IMR-90 (cell line): Measurements from ENCODE around the gene ITIH5. TPM values are rescaled to one million over a fixed set of nuclear protein-coding genes. Genes with fewer than 3 reads are reported as not detected.

Experiments
- ATAC-seq: fragments of 200-7000 bp; cut with Tn5 transposase; 2 replicates; pipeline ENCODE4 v1.9.1; 2020; ENCODE audit warnings: low read depth, mild to moderate bottlenecking, moderate library complexity
- BruUV-seq: library from RNA; stranded (reverse); fragments of 400-500 nt; replicated peaks from 2 replicates; lab custom pipeline; 2021; lab: Mats Ljungman, UMichigan
- CTCF ChIA-PET: fragments of 300-600 bp; formaldehyde crosslinking; extraction: SDS; loops from one replicate; lab custom pipeline; 2021; ENCODE audit warnings: antibody characterized with exemption; lab: Yijun Ruan, JAX
- POLR2A ChIA-PET: fragments of 300-600 bp; sonication (Branson Sonifier 250); formaldehyde crosslinking; loops from one replicate; lab custom pipeline; 2022; ENCODE audit warnings: antibody characterized with exemption; ENCODE audit not compliant: unreplicated experiment; lab: Charles Lee
- DNase-seq: peaks from one replicate; pipeline ENCODE4 v3.0.0; 2013
- H2AFZ ChIP-seq: replicated peaks from 2 replicates; pipeline ENCODE3; 2013; ENCODE audit warnings: low read length, mild to moderate bottlenecking; ENCODE audit not compliant: poor library complexity
- H2AK5ac ChIP-seq: 2 replicates; pipeline ENCODE4 v1.6.1; 2013; ENCODE audit warnings: low read depth, low read length, inconsistent platforms
- H2AK9ac ChIP-seq: replicated peaks from 2 replicates; pipeline ENCODE3; 2013; ENCODE audit warnings: mild to moderate bottlenecking, low read depth, low read length, moderate library complexity; ENCODE audit not compliant: poor library complexity
- H2BK120ac ChIP-seq: 2 replicates; pipeline ENCODE4 v1.6.1; 2013; ENCODE audit warnings: low read depth, low read length, inconsistent platforms
- H2BK15ac ChIP-seq: 3 replicates; pipeline ENCODE4 v1.6.1; 2013; ENCODE audit warnings: low read depth, low read length, inconsistent platforms
- H2BK20ac ChIP-seq: 2 replicates; pipeline ENCODE4 v1.6.1; 2013; ENCODE audit warnings: low read depth, mild to moderate bottlenecking, inconsistent platforms, low read length, moderate library complexity
- H2BK5ac ChIP-seq: 2 replicates; pipeline ENCODE4 v1.6.1; 2013; ENCODE audit warnings: mild to moderate bottlenecking, low read depth, low read length, inconsistent platforms; ENCODE audit not compliant: poor library complexity, severe bottlenecking
- H3K14ac ChIP-seq: replicated peaks from 2 replicates; pipeline ENCODE4 v1.6.1; 2013; ENCODE audit warnings: low read depth, low read length, inconsistent platforms
- H3K18ac ChIP-seq: 2 replicates; pipeline ENCODE4 v1.6.1; 2013; ENCODE audit warnings: low read depth, low read length, control low read depth
- H3K23ac ChIP-seq: 2 replicates; pipeline ENCODE4 v1.6.1; 2013; ENCODE audit warnings: low read depth, low read length, inconsistent platforms
- H3K27ac ChIP-seq: 2 replicates; pipeline ENCODE4 v1.5.1; 2013; ENCODE audit warnings: mild to moderate bottlenecking, control low read depth, low read length; ENCODE audit not compliant: insufficient read depth
- H3K27me3 ChIP-seq: 2 replicates; pipeline ENCODE4 v1.6.1; 2013; ENCODE audit warnings: low read length; ENCODE audit not compliant: control insufficient read depth, insufficient read depth
- H3K36me3 ChIP-seq: 2 replicates; pipeline ENCODE4 v1.6.1; 2013; ENCODE audit warnings: low read length, mixed read lengths; ENCODE audit not compliant: control insufficient read depth, insufficient read depth
- H3K4ac ChIP-seq: 2 replicates; pipeline ENCODE4 v1.6.1; 2013; ENCODE audit warnings: low read depth, low read length, inconsistent platforms
- H3K4me1 ChIP-seq: 2 replicates; pipeline ENCODE4 v1.6.1; 2013; ENCODE audit warnings: low read length, mixed read lengths; ENCODE audit not compliant: control insufficient read depth, insufficient read depth
- H3K4me2 ChIP-seq: 2 replicates; pipeline ENCODE4 v1.6.1; 2013; ENCODE audit warnings: low read depth, mild to moderate bottlenecking, control low read depth, low read length, moderate library complexity
- H3K4me3 ChIP-seq: 2 replicates; pipeline ENCODE4 v1.5.1; 2013; ENCODE audit warnings: low read depth, mild to moderate bottlenecking, control low read depth, low read length, moderate library complexity; ENCODE audit not compliant: insufficient read depth
- H3K56ac ChIP-seq: 2 replicates; pipeline ENCODE4 v1.6.1; 2013; ENCODE audit warnings: low read length, inconsistent platforms; ENCODE audit not compliant: insufficient read depth; ENCODE audit errors: extremely low read depth
- H3K79me1 ChIP-seq, 2 experiments: 2 replicates each; pipeline ENCODE4 v1.6.1; 2013; ENCODE audit warnings: low read length in 2 of 2, inconsistent platforms in 1 of 2, low read depth in 1 of 2
- H3K9ac ChIP-seq: 2 replicates; pipeline ENCODE4 v1.6.1; 2013; ENCODE audit warnings: low read depth, low read length, control low read depth
- H3K9me1 ChIP-seq: 2 replicates; pipeline ENCODE4 v1.6.1; 2013; ENCODE audit warnings: low read length, inconsistent platforms; ENCODE audit not compliant: insufficient read depth
- H3K9me3 ChIP-seq: 2 replicates; pipeline ENCODE4 v1.6.1; 2013; ENCODE audit warnings: low read length; ENCODE audit not compliant: control insufficient read depth, insufficient read depth
- H4K20me1 ChIP-seq: 2 replicates; pipeline ENCODE4 v1.6.1; 2013; ENCODE audit warnings: low read length, inconsistent platforms; ENCODE audit not compliant: insufficient read depth
- H4K5ac ChIP-seq: 2 replicates; pipeline ENCODE4 v1.6.1; 2013; ENCODE audit warnings: mild to moderate bottlenecking, low read depth, low read length, control low read depth
- H4K8ac ChIP-seq, 2 experiments: 2 replicates each; pipeline ENCODE4 v1.6.1; 2013; ENCODE audit warnings: low read depth in 2 of 2, low read length in 2 of 2, control low read depth in 1 of 2, inconsistent platforms in 1 of 2
- H4K91ac ChIP-seq: 2 replicates; pipeline ENCODE4 v1.6.1; 2013; ENCODE audit warnings: low read depth, low read length, inconsistent platforms; ENCODE audit not compliant: insufficient read depth
- MXI1 ChIP-seq: IDR thresholded peaks from 2 replicates; pipeline ENCODE4 v1.6.1; 2012; ENCODE audit warnings: low read depth, mild to moderate bottlenecking, low read length, moderate library complexity, borderline replicate concordance
- RCOR1 ChIP-seq: IDR thresholded peaks from 2 replicates; pipeline ENCODE4 v1.6.1; 2012; ENCODE audit warnings: mild to moderate bottlenecking, low read length, improper control_type of control experiment; ENCODE audit not compliant: insufficient replicate concordance
- RFX5 ChIP-seq: IDR thresholded peaks from 2 replicates; pipeline ENCODE4 v1.8.0; 2012; ENCODE audit warnings: low read depth, mild to moderate bottlenecking, low read length, moderate library complexity
- WGBS, 2 experiments: methylation state at CpG; one replicate each; pipeline versions ENCODE4 v1.1.5 to v1.1.7; 2013; ENCODE audit warnings: missing lambda C conversion rate in 2 of 2; ENCODE audit not compliant: insufficient read length in 1 of 2; ENCODE audit errors: extremely low coverage in 2 of 2; 5-methylcytosine and 5-hydroxymethylcytosine counted together
- dilution Hi-C: fragments of 300-500 bp; cut with HindIII; formaldehyde crosslinking; loops from one replicate; pipeline ENCODE4 v1.14.3; 2018; ENCODE audit warnings: low sequenced_read_pairs; ENCODE audit not compliant: unreplicated experiment
- in situ Hi-C: fragments of 300-500 bp; cut with MboI; formaldehyde crosslinking; loops from 3 replicates; pipeline ENCODE4 v1.14.3; 2019; ENCODE audit warnings: low sequenced_read_pairs, inconsistent platforms, mixed read lengths
- intact Hi-C: fragments of 100-400 bp; cut with micrococcal nuclease; formaldehyde crosslinking; loops from 2 replicates; pipeline ENCODE4 v1.10.0; 2022
- polyA plus RNA-seq, 3 experiments: library from polyadenylated mRNA; depleted of rRNA; stranded (reverse); fragments of >200 nt; gene quantifications; 2 replicates each; pipeline ENCODE4 v1.2.3, GENCODE V29; 2012; ENCODE audit warnings: low replicate concordance in 1 of 3
- total RNA-seq: library from RNA; depleted of rRNA; stranded (reverse); fragments of >200 nt; gene quantifications from 2 replicates; pipeline ENCODE4 v1.2.3, GENCODE V29; 2012

ITIH5 gene
- total and polyA plus RNA-seq, 2 of the 4 experiments (the other 2 are of a cell fraction), result under 0.01 to 0.07 TPM

DNA sequence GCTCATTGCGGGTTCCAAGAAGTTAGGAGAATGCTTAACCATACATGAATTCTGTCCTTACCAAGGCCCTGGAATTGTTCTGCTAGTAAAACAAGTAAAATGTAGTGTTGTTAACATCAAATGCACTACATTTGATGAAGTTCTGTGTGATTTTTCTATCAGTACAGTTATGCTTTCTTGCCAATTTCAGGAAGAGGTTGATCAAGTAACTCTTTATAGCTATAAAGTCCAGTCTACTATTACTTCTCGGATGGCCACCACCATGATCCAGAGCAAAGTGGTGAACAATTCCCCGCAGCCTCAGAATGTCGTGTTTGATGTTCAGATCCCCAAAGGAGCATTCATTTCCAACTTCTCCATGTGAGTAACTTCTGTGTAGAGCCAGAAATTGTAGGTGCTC, 42.1 kb upstream of the ITIH5 start:
- BruUV-seq, result no TSS peak

More for the DNA sequence above, 42.1 kb upstream of the ITIH5 start:
- Histone ChIP-seq H2BK120ac (no peak overlapping the region), H4K5ac (no peak overlapping the region), H3K9me3 (no peaks in the 10 kb centered on the region), H4K8ac (no peak overlapping the region), H3K4me1 (no peaks in the 10 kb centered on the region), H3K27me3 (no peaks in the 10 kb centered on the region; the same call in 1 of the 2 replicates), H3K4me2 (no peak overlapping the region), H3K36me3 (no peaks in the 10 kb centered on the region), H3K23ac (no peak overlapping the region), H2AK9ac (no peak overlapping the region), H3K27ac (no peak overlapping the region), H3K14ac (no peak overlapping the region), H3K56ac (no peak overlapping the region), H3K4ac (no peak overlapping the region), H4K20me1 (no peaks in the 10 kb centered on the region), H4K91ac (no peak overlapping the region), H2AK5ac (no peak overlapping the region), H3K9me1 (no peaks in the 10 kb centered on the region), H2BK15ac (no peak overlapping the region), H2BK5ac (no peak overlapping the region), H2BK20ac (no peak overlapping the region), H3K4me3 (no peak overlapping the region), H3K79me1 (no peaks in the 10 kb centered on the region), H2AFZ (no peak overlapping the region), H3K18ac (no peak overlapping the region), H3K9ac (no peak overlapping the region)
- ChIA-PET CTCF (no interaction called here), POLR2A (no interaction called here)
- intact Hi-C loops, result no loop called here
- in situ Hi-C loops, result no loop called here
- DNase-seq (no peak), ATAC-seq (no peak)
- no peak for TF ChIP-seq RCOR1
- no peak for TF ChIP-seq RFX5
- TF ChIP-seq MXI1, result no peak
- no CpG with 5 or more reads among the region's 4 CpGs for WGBS, 2 experiments
- dilution Hi-C loops, result no loop called here
